Left lung (tissue), 10 donors: ENCODE measurements around the gene RNF144B. TPM values are rescaled to one million over a fixed set of nuclear protein-coding genes. Genes with fewer than 3 reads are reported as not detected.

Experiments used
- ATAC-seq: fragments of 200-7000 bp; cut with Tn5 transposase; one replicate; pipeline ENCODE4 v1.9.1; 2020; ENCODE audit warnings: moderate library complexity
- DNase-seq, 4 donors: peaks; one replicate each; pipeline ENCODE4 v3.0.0-alpha.2; 2013 to 2020
- H3K27ac ChIP-seq, 2 donors: fragments of 200-600 bp; sonication (generic) in 1 of 2; one replicate each; pipeline versions ENCODE4 v1.5.0 to v1.8.0; 2020 to 2021
- H3K27me3 ChIP-seq, 2 donors: fragments of 200-600 bp; sonication (generic) in 1 of 2; one replicate each; pipeline versions ENCODE4 v1.5.0 to v1.8.0; 2020 to 2021
- H3K36me3 ChIP-seq, 2 donors: fragments of 200-600 bp; sonication (generic) in 1 of 2; one replicate each; pipeline versions ENCODE4 v1.5.0 to v1.8.0; 2020 to 2021
- H3K4me1 ChIP-seq, 2 donors: fragments of 200-600 bp; one replicate each; pipeline ENCODE4 v1.8.0; 2021
- H3K4me3 ChIP-seq, 2 donors: fragments of 200-600 bp; sonication (generic) in 1 of 2; one replicate each; pipeline versions ENCODE4 v1.5.0 to v1.8.0; 2020 to 2021; ENCODE audit warnings: mild to moderate bottlenecking in 1 of 2
- H3K9me3 ChIP-seq, 2 donors: fragments of 200-600 bp; sonication (generic) in 1 of 2; one replicate each; pipeline versions ENCODE4 v1.5.0 to v1.8.0; 2020 to 2021
- CTCF ChIP-seq, 2 donors: fragments of 200-600 bp; sonication (generic) in 1 of 2; IDR thresholded peaks; one replicate each; pipeline versions ENCODE4 v1.5.0 to v1.8.0; 2021; ENCODE audit warnings: antibody characterized with exemption in 2 of 2
- intact Hi-C, 2 donors: fragments of 100-400 bp; cut with DNase I; formaldehyde crosslinking; loops; one replicate each; pipeline versions ENCODE4 v1.11.2 to v1.14.2; 2022
- polyA plus RNA-seq, 6 donors: library from polyadenylated mRNA; unstranded; fragments of 120-200 nt; gene quantifications; one replicate each; pipeline ENCODE4 v1.2.1, GENCODE V29; 2013; ENCODE audit not compliant: insufficient read length in 6 of 6
- total RNA-seq, 2 donors: library from RNA; stranded (reverse); fragmentation: NEBNext Ultra II Directional; extraction: Animal tissue kit (Norgen Biotek cat#: 25700); gene quantifications; one replicate each; pipeline ENCODE4 v1.2.1, GENCODE V29; 2021
- donor health status: DM: no; HTN: yes; CAD: no.
- donor health status: DM: no; HTN: no; CAD: no.

Gene RNF144B
- total and polyA plus RNA-seq, 8 donors, result 13.9 to 74.8 (median 20.1) TPM

GRCh38 chr6:18368277-18369105, 18.7 kb upstream of the RNF144B start:
- ATAC-seq, result no peak
- H3K9me3 ChIP-seq, result no peaks in the 10 kb centered on the region
- H3K4me3 ChIP-seq, result no peak overlapping the region
- H3K27me3 ChIP-seq, result no peaks in the 10 kb centered on the region
- H3K27ac ChIP-seq, result no peak overlapping the region
- DNase-seq, result peak in 1 of 4 donors; percentile 47
- intact Hi-C loops, result no loop called here
- TF ChIP-seq CTCF (IDR thresholded peaks at IDR 0.05), result no peak
- H3K36me3 ChIP-seq, result no peaks in the 10 kb centered on the region
- no peaks in the 10 kb centered on the region for H3K4me1 ChIP-seq

GRCh38 chr6:18371010-18371409, 16.1 kb upstream of the RNF144B start:
- no peak for TF ChIP-seq CTCF (IDR thresholded peaks at IDR 0.05)
- Histone ChIP-seq H3K9me3 (no peaks in the 10 kb centered on the region), H3K4me1 (no peaks in the 10 kb centered on the region), H3K27ac (peak overlapping the region in 1 of 2 donors; percentile 50), H3K27me3 (no peaks in the 10 kb centered on the region), H3K4me3 (no peak overlapping the region), H3K36me3 (no peaks in the 10 kb centered on the region)
- intact Hi-C loops, result no loop called here
- DNase-seq (no peak), ATAC-seq (no peak)

- H3K4me1 ChIP-seq, result no peaks in the 10 kb centered on the region
- no peak overlapping the region for H3K4me3 ChIP-seq
- DNase-seq (no peak), ATAC-seq (no peak)
- intact Hi-C loops, result no loop called here
- no peak for TF ChIP-seq CTCF (IDR thresholded peaks at IDR 0.05)
- no peaks in the 10 kb centered on the region for H3K27me3 ChIP-seq
- no peaks in the 10 kb centered on the region for H3K9me3 ChIP-seq
- H3K36me3 ChIP-seq, result no peaks in the 10 kb centered on the region
- peak overlapping the region in 1 of 2 donors; percentile 50 for H3K27ac ChIP-seq
Observed at GRCh38 chr6:18371656-18372055, 15.5 kb upstream of the RNF144B start.

GRCh38 chr6:18380158-18380836, 6.9 kb upstream of the RNF144B start:
- intact Hi-C loops, result no loop called here
- Histone ChIP-seq H3K27me3 (no peaks in the 10 kb centered on the region), H3K27ac (no peak overlapping the region), H3K4me3 (no peak overlapping the region), H3K4me1 (peaks cover 0 to 15% of the 10 kb centered on the region in 2 donors), H3K36me3 (no peaks in the 10 kb centered on the region), H3K9me3 (no peaks in the 10 kb centered on the region)
- DNase-seq (no peak), ATAC-seq (no peak)
- TF ChIP-seq CTCF (IDR thresholded peaks at IDR 0.05), result no peak

- no peak for TF ChIP-seq CTCF (IDR thresholded peaks at IDR 0.05)
- DNase-seq (no peak), ATAC-seq (no peak)
- H3K36me3 ChIP-seq, result no peaks in the 10 kb centered on the region
- peaks cover 0 to 15% of the 10 kb centered on the region in 2 donors for H3K4me1 ChIP-seq
- H3K27ac ChIP-seq, result no peak overlapping the region
- H3K27me3 ChIP-seq, result no peaks in the 10 kb centered on the region
- no peaks in the 10 kb centered on the region for H3K9me3 ChIP-seq
- intact Hi-C loops, result no loop called here
- H3K4me3 ChIP-seq, result no peak overlapping the region
Observed at GRCh38 chr6:18380851-18381250, 6.3 kb upstream of the RNF144B start.
